ENCODE measurements around the gene ANKMY2. TPM values are rescaled to one million over a fixed set of nuclear protein-coding genes. Genes with fewer than 3 reads are reported as not detected.

The ANKMY2 gene
- total RNA-seq, 1 donor from 2014 or later: 12.3 TPM

DNA sequence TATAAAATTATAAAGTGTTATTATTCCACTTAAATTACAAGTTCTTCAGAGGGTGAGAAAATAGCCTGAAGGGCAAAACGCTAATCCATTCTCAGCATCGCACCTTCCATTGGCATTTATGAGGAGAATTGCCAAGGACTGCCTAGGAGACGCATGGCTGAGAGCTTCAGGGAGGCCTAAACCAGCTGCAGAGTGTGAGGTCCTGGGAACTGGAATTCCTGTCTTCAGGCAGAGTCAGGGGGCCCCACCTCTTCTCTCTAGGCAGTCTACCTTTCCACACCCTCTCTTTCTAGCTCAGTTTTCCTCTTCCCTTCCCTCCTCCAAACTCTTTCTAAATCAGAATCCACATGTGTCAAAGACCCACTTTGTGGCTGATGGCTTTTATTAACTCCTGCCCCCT, 83.6 kb downstream of the ANKMY2 start:
- Histone ChIP-seq H3K27ac (no peak overlapping the region), H3K36me3 (no peaks in the 10 kb centered on the region), H3K27me3 (no peaks in the 10 kb centered on the region), H3K4me1 (no peaks in the 10 kb centered on the region), H3K4me3 (no peak overlapping the region), H3K9me3 (no peaks in the 10 kb centered on the region)
- DNase-seq (no peak), ATAC-seq (no peak)
- TF ChIP-seq, protein P1, sequence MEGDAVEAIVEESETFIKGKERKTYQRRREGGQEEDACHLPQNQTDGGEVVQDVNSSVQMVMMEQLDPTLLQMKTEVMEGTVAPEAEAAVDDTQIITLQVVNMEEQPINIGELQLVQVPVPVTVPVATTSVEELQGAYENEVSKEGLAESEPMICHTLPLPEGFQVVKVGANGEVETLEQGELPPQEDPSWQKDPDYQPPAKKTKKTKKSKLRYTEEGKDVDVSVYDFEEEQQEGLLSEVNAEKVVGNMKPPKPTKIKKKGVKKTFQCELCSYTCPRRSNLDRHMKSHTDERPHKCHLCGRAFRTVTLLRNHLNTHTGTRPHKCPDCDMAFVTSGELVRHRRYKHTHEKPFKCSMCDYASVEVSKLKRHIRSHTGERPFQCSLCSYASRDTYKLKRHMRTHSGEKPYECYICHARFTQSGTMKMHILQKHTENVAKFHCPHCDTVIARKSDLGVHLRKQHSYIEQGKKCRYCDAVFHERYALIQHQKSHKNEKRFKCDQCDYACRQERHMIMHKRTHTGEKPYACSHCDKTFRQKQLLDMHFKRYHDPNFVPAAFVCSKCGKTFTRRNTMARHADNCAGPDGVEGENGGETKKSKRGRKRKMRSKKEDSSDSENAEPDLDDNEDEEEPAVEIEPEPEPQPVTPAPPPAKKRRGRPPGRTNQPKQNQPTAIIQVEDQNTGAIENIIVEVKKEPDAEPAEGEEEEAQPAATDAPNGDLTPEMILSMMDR (IDR thresholded peaks at IDR 0.05): no peak
- intact Hi-C loops (cut with DNase I): loop anchor here (10.0 kb wide), 1 partner anchor 487 kb away; no protein-coding TSS in a partner anchor

DNA sequence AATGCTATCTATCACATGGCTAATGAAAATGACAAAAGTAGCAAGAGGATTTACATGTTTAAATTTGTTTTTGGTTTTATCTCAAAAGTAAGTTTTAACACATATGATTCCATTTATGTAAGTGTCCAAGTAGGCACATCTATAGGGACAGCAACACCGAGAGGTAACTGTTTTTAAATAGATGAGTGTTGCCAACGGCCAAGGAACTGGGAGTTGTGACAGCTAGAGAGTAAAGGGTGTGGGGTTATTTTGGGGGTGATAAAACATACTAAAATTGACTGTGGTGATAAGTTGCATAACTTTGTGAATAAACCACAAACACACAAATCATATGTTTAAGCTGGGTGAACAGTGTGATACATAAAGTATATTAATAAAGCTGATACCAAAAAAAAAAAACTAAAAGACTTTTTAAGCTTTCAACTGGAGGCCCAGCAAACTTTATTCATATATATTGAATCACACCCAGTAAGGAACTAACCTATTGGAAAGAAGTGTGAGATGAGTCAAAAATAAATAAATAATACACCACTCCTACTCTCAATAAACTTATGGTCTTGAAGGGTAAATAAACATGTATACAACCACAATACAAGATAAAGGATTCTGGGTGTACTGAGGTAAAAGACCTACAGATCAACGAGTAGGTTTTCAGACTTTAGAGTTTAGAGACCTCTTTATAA, 85.9 kb downstream of the ANKMY2 start:
- Histone ChIP-seq H3K27me3 (no peaks in the 10 kb centered on the region), H3K9me3 (no peaks in the 10 kb centered on the region), H3K27ac (no peak overlapping the region), H3K4me3 (no peak overlapping the region), H3K4me1 (no peaks in the 10 kb centered on the region), H3K36me3 (no peaks in the 10 kb centered on the region)
- ATAC-seq: no peak
- TF ChIP-seq, protein P1 (IDR thresholded peaks at IDR 0.05): no peak
- intact Hi-C loops (cut with DNase I): loop anchor here (10.0 kb wide), 1 partner anchor 485 kb away; no protein-coding TSS in a partner anchor
- DNase-seq: no peak

DNA sequence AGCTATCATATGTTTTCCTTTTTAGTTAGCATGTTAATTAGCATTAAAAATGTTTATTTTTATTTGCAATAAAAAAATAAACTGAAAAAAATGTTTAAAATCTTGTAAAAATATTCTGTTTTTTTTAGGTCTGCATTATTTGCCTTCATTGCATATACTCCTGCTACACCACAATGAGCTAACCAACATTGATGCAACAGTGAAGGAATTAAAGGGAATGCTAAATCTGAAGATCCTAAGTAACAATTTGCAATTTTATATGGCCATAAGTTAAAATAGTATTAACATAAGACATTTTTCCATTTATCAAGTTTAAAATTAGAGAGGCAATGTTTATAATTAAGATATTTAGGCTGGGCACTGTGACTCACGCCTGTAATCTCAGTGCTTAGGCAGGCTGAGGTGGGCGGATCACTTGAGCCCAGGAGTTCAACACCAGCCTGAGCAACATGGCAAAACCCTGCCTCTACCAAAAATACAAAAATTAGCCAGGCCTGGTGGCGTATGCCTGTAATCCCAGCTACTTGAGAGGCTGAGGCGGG, 86.7 kb downstream of the ANKMY2 start:
- no peaks in the 10 kb centered on the region for H3K4me1 ChIP-seq

DNA sequence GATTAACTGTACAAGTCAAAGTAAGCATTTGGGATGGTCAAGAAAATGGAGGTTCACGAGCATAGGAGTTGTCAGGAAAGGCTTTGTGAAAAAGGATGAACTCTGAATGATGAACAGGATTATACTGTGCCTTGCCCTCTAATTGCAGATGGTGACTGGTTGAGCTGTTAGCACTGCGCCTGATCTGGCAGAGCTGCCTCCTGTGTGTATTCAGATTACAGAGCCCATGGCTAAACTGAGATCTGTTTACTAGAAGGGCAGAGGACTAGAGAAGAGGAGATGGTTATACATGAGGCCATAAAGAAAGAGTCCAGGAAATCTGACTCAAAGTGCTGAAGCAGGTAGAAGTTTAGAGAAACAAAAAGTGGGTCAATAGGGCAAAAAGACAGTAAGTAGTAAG, 89.2 kb downstream of the ANKMY2 start:
- TF ChIP-seq, protein P1 (IDR thresholded peaks at IDR 0.05): no peak
- Histone ChIP-seq H3K27ac (no peak overlapping the region), H3K27me3 (no peaks in the 10 kb centered on the region), H3K9me3 (no peaks in the 10 kb centered on the region), H3K4me1 (no peaks in the 10 kb centered on the region), H3K4me3 (no peak overlapping the region), H3K36me3 (no peaks in the 10 kb centered on the region)
- intact Hi-C loops (cut with DNase I): no loop called here
- no peak for DNase-seq
- no peak for ATAC-seq

More for the DNA sequence above, 86.7 kb downstream of the ANKMY2 start:
- no peak for DNase-seq
- Histone ChIP-seq H3K27me3 (no peaks in the 10 kb centered on the region), H3K9me3 (no peaks in the 10 kb centered on the region), H3K27ac (no peak overlapping the region), H3K36me3 (no peaks in the 10 kb centered on the region), H3K4me3 (no peak overlapping the region)
- ATAC-seq: no peak
- TF ChIP-seq, protein P1 (IDR thresholded peaks at IDR 0.05): no peak
- intact Hi-C loops (cut with DNase I): no loop called here

DNA sequence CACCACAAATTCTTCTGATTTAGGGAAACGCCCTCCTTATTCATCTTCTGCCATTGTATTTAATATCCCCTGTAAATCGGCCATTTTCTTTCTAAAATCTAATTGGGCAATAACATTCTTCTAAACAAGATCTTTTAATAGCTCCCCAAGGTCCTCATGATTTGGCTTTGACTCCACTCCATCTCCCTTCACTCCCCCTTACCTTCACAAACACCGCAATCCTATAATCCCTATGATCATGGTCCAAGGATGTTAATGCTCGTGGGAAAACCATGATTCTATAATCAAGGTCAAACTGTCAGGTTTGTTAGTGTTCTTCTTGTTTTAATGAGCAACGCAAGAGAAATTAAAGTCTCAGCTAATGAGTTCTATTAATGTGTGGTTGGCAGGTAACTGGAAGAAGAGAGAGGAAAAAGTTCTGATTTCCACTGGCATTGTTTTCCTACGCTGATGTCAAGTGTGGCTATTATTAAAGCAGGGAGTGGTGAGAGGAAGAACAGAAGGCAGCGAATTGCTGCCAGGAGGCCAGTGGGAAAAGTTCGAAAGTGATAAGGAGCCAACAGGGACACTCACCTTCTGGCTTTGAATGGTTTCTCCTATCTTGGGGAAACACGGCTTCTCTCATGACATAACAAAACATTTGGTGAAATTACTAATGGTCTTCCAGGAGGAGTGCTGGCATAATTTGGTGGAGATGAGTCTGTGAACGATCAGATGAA, 90.9 kb downstream of the ANKMY2 start:
- intact Hi-C loops (cut with DNase I): no loop called here
- H3K4me1 ChIP-seq: no peaks in the 10 kb centered on the region
- H3K27ac ChIP-seq: no peak overlapping the region
- H3K27me3 ChIP-seq: no peaks in the 10 kb centered on the region
- TF ChIP-seq, protein P1 (IDR thresholded peaks at IDR 0.05): no peak
- DNase-seq (no peak), ATAC-seq (no peak)
- no peak overlapping the region for H3K4me3 ChIP-seq
- no peaks in the 10 kb centered on the region for H3K36me3 ChIP-seq
- no peaks in the 10 kb centered on the region for H3K9me3 ChIP-seq
